GM19468 (cell line): ENCODE data around the gene HENMT1.
"Not testable (repeated sequence)": the region's sequence is repeated elsewhere in the genome, so short reads cannot be mapped to it uniquely, and the experiment has no call there.

Experiments used
- ATAC-seq: cut with Tn5 transposase; IDR thresholded peaks from one replicate; pipeline ENCODE4 v1.9.1; 2021; ENCODE audit warnings: mild to moderate bottlenecking, moderate library complexity, moderate number of reproducible peaks; ENCODE audit not compliant: unreplicated experiment; ENCODE audit errors: extremely low read depth

HENMT1 gene

DNA sequence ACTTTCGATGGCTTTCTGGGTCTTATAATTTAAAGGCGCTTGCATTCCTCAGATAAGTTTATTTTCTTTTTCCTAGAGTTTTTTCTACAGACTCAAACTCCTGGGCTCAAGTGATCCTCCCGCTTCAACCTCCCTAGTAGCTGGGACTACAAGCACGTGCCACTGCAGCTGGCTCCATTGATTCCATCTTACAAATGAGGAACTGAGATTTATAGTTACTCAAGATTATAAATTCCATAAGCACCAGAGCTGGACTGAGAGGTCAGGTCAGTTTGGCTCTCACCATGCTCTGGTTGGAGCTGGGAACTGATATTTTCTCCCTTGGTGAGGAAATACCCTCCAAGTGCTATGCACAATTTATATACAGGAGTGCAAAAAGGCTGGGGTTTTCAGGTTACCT, 17.8 kb upstream of the HENMT1 start:
- no peak for ATAC-seq

DNA sequence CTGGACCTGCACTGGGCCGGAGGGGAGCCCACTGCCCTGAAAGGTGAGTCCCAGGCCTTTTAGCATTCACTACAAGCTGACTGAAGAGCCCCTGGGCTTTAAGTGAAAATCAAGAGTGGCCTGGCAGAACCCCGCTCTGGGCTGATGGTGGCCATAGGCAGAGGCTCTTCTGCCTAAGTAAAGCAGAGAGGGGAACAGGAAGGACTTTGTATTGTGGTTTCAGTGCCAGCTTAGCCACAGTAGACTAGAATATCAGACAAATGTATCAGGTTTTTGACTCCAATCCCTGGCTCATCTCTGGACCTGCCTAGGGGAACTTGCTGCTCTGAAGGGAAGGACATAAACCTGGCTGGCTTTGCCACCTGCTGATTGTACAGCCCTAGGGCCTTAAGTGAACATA, 10.2 kb upstream of the HENMT1 start:
- ATAC-seq, result no peak

DNA sequence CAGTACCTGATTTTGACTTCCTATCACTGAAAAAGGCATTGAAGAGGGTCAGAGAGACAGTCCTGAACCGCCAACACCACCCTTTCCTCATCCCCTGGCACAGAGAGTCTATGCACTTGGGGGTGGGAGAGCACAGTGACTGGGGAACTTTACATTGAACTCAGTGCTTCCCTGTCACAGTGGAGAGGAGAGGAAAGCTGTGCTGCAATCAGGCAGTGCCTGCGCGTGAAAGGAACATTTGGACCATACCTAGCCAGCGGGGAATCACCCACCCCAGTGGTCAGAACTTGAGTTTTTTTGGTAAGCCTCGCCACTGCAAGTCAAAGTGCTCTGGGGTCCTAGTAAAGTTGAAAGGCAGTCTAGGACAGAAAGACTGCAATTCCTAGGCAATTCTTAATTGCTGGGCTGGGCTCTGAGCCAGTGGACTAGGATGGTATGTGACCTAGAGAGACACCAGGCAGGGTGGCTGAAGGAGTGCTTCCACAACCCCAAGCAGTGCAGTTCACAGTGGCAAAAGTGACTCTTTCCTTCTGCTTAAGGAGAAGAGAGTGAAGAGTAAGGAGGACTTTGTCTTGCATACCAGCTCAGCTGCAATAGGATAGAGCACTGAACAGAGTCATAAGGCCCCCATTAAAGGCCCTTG, 9.4 kb upstream of the HENMT1 start:
- no peak for ATAC-seq

DNA sequence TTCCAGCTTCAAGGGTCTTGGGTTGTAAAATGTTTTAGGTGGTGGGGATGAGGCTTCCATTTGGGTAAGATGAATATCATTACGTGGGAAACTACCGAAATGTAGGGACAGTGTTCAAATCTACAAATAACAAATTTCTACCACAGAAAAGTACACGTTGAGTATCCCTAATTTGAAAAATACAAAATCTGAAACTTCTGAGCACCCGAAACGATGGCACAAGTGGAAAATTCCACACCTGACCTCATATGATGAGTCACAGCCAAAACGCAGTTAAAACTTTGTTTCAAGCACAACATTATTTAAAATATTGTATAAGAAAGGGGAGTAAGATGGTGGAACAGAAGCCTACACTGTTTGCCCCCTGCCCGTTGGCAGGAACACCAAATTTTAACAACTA, 8.8 kb upstream of the HENMT1 start:
- ATAC-seq, result no peak

DNA sequence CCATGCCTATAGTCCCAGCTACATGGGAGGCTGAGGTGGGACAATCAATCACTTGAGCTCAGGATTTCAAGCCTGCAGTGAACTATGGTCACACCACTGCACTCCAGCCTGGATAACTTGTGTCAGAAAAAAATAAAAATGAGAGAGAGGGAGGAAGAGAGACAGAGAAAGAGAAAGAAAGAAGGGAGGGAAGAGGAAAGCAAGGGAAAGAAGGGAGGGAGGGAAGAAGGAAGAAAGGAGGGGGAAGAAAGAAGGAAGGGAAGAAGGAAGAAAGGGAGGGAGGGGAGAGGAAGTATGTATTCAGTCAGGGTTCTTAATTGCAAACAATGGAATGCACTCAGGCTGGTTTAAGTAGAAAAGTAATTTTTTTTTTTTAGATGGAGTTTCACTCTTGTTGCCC, 7.9 kb upstream of the HENMT1 start:
- ATAC-seq, result no peak

DNA sequence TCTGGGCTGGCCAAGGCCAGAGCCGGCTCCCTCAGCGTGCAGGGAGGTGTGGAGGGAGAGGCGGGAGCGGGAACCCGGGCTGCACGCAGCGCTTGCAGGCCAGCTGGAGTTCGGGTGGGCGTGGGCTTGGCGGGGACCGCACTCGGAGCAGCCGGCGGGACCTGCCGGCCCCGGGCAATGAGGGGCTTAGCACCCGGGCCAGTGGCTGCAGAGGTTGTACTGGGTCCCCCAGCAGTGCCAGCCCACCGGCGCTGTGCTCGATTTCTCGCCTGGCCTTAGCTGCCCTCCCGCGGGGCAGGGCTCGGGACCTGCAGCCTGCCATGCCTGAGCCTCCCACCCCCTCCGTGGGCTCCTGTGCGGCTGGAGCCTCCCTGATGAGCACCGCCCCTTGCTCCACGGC, 6.5 kb upstream of the HENMT1 start:
- ATAC-seq, result not testable (repeated sequence)

DNA sequence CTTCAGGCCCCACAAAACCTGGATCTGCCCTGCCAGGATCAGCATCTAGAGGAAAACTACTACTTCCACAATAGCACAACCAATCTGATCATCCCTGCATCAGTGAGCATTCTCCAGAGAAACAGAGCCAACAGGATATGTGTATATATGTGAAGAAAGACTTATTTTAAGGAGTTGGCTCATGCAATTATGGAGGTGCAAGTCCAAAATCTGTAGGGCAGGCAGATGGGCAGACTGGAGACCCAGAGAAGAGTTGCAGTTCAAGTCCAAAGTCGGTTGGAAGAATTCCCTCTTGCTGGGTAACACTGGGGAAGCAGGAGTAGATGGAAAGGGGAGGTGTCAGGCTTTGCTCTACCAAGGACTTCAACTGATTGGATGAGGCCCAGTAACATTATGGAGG, 4.9 kb upstream of the HENMT1 start:
- no peak for ATAC-seq

DNA sequence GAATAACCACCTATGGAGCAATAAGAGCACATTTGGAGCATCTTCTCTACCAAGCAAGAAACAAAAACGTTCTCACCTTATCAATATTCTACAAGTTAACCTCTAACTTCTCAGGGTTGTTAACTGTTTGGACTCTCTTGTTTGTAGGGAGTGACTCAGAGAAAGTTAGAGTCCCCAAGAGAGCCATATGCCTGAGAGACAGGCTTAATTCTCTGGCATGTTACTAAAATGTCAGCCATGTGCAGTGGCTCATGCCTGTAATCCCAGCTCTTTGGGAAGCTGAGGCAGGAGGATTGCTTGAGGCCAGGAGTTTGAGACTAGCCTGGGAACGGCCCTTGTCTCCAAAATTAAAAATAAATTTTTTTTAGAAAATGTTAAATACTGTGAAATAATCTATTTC, 4.2 kb upstream of the HENMT1 start:
- no peak for ATAC-seq

DNA sequence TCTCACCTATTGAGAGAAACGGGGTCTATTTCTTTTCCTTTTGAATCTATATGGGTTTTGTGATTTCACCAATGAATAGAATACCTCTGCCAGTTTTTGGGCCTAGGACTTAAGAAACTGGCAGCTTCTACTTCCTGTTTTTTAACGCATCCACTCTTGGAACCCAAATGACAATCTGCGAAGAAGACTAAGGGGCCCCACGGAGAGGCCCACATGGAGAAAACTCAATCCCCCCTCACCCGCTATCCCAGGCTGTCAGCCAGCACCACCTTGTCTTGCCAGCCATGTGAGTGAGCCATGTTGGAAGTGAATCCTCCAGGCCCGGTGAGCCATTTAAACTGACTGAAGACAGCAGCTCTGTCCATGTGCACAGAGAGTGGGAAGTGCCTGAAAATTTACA, 3.6 kb upstream of the HENMT1 start:
- no peak for ATAC-seq

DNA sequence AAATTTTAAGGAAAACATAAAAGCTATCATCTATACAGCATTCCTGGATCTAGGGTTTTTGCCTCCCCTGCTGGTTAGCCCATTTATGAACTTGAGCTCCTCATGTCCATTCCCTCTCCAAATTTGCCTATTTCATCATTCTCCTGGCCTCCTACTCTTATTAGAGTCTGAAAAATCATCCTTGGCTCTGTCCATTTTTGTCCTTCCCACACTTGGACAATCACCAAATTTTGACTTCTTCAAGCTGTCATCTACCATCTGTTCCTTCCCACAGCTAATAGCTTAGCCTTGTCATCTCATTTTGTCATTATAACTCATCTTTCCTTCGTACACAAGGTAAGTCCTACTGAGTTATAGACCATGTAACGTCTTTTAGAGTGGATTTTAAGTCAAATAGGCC, 2.2 kb upstream of the HENMT1 start:
- ATAC-seq, result no peak

DNA sequence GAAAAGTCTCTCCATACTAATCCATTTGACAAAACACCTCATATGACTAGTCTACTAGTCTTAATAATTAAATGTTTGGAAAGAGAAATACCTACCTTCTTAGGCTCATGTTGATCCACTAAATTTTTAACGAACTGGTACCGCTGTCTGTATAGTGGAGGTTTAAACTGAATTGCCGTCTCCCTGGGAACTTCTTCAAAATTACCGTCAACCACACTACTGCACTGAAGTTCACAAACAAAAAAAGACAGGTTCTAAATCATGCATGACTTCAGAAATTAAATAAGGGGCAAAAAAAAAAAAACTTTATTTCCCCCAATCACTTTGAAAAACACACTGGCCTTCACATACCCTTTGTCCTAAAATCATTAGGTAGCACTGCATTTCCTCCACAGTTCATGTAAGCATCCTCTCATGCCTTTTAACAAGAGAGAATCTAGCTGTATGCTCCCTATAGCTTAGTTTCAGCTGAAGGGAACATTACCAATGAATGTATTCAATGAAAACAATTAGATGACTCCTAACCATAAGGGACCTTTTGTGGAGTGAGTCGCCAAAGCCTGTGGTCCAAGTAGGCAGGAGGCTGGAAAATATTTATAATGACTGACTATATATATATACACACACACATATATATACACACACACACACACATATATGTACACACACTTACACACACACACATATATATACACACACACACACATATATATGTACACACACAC, 3.4 kb downstream of the HENMT1 start:
- ATAC-seq, result no peak

DNA sequence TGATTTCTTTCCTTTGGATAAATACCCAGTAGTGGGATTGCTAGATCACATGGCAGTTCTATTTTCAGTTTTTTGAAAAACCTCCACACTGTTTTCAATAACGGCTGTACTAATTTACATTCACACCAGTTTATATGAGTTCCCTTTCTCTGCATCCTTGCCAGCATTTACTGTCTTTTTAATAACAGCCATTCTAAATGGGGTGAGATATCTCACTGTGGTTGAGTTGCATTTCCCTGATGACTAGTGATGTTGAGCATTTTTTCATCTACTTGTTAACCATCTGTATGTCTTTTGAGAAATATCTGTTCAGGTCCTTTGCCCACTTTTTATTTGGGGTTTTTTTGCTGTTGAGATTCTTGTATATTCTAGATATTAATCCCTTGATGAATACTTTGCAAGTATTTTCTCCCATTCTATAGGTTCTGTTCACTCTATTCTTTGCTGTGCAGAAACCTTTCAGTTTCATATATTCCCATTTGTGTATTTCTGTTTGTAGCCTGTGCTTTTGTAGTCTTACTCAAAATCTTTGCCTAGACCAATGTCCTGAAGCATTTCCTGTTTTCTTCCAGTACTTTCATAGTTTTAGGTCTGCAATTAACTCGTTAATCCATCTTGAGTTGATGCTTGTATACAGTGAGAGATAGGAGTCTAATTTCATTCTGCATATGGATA, 7.3 kb downstream of the HENMT1 start:
- no peak for ATAC-seq

DNA sequence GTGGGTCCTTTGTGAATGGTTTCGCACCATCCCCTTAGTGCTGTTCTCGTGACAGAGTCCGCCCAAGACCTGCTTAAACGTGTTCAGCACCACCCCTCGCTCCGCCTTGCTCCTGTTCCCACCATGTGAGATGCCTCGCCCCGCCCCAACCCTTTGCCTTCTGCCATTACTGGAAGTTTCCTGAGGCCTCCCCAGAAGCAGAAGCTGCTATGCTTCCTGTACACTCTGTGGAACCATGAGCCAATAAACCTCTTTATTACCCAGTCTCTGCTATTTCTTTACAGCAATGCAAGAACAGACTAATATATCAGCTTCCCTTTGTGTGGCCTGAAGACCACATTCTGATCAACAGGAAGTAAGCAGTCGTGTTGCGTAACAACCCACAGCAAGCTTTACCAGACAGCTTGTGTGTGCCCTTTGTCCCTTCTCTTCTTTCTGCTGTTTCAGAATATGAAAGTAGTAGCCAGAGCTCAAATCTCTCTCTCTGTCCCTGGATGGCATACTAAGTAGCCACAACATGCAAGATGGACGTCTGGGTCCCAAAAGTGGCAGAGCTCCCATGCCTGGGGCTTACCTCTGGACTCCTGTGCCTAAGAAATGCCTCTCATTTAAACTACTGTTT, 14.1 kb downstream of the HENMT1 start:
- ATAC-seq, result no peak

DNA sequence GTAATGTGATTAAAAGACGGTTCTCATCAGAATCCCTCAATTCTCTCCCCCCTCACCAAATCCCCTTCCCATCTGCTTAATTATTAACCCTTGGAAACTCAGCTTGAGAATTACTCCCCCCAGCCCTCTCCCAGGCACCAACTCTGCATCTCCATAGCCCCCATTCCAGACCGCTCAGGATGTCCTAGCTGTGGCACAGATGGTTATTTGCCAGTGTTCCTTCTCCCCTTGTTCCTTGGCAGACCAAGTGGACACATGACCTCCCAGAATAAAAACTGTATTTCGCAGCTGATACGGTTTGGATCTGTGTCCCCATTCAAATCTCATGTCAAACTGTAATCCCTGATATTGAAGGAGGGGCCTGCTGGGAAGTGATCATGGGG, 14.6 kb downstream of the HENMT1 start:
- no peak for ATAC-seq

DNA sequence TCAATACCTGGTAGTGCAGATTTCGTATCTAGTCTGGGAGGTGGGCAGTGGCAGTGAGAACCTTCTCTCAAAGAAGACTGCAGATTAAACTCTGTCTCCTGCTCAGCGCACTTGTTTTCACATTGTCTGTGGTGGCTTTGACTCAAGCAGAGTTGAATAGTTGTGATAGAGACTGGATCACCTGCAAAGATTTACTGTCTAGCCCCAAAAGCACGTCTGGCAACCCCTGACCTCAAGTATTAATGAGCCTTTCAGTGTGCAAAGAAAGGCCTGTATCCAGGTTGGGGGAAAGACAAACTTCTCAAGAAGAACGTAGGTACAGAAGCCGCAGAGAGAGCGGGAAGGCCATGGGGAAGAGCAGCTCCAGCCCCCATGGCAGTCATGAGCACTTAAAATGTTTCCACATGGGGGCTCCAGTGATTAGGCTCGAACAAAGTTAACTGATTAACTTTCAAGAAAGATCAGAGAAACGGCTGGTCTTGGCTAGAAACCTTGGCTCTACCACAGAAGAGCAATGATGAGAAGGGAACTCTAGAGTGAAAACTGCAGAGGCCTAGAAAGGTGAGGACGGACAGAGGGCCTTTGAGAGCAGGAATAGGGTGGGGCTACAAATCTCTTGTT, 15.2 kb downstream of the HENMT1 start:
- no peak for ATAC-seq

DNA sequence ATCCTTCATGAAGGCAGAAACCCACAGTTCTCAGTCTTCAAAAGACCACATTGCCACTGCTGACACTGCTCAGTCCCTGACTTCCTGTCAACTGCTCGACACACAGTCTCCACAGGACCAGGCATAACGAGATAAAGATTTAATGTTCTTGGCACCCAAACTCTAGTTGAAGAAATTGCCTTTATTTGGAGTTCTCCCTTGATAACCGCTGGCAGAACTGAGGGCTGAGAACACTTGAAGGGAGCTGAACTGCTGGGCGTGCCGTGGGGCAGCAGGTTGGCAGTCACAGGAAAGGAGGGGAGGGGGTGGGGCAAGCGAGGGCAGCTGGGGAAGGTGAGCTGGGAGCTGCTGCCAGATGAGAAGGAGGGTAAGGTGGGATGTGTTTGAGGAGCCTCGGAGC, 15.9 kb downstream of the HENMT1 start:
- ATAC-seq, result no peak

DNA sequence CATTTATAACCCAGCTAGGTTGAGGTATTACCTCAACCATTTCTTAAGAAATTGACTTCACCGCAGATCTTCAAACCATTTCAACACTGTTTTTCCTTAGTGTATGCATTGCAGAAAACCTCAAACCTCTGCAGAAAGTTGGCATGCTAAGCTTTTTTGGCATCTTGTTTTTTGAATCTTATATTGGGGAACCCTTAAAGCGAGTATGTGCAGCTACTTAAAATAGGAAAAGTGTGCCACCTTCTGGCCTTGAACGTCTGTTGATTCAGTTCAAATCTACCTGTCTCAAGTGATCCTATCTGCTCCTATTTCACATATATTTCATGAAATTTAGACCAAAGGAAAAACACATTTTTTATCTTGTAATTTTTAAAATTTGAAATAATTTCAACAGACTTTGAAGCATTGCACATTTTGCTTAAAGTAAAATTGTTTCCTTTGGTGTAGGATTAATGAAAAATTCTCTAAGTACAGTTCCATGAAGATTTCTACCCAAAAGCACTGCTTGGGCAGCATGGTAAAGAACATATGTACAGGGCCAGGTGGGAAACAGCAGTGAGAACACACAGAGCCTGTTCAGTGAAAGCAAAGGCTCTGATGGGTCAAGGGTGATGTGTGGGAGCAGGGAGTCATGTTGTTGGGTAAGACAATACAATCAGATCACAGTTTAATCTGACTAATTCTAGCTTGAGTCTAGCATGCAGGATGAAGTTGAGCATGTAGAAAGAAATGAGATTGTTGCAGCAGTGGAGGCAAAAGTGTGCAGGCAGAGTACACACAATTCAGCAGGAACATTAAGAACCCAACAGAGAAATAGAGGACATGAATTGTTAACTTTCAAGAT, 17.2 kb downstream of the HENMT1 start:
- no peak for ATAC-seq

DNA sequence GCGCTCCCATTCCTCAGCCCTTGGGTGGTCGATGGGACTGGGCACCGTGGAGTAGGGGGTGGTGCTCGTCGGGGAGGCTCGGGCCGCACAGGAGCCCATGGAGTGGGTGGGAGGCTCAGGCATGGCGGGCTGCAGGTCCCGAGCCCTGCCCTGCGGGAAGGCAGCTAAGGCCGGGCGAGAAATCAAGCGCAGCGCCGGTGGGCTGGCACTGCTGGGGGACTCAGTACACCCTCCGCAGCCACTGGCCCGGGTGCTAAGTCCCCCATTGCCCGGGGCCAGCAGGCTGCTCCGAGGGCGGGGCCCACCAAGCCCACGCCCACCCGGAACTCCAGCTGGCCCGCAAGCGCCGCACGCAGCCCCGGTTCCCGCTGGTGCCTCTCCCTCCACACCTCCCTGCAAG, 20.0 kb downstream of the HENMT1 start:
- ATAC-seq, result not testable (repeated sequence)

DNA sequence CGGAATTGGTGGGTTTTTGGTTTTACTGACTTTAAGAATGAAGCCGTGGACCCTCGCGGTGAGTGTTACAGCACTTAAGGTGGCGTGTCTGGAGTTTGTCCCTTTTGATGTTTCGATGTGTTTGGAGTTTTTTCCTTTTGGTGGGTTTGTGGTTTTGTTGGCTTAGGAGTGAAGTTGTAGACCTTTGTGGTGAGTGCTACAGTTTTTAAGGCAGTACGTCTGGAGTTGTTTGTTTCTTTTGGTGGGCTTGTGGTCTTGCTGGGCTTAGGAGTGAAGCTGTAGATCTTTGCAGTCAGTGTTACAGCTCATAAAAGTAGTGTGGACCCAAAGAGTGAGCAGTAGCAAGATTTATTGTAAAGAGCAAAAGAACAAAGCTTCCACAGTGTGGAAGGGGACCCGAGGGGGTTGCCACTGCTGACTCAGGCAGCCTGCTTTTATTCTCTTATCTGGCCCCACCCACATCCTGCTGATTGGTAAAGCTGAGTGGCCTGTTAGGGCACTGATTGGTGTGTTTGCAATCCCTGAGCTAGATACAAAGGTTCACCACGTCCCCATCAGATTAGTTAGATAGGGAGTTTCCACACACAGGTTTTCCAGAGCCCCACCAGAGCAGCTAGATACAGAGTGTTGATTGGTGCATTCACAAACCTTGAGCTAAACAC, 20.9 kb downstream of the HENMT1 start:
- ATAC-seq, result no peak
